Lower lobe of right lung (tissue), 2 donors: ENCODE results near the gene MPP3. TPM values are rescaled to one million over a fixed set of nuclear protein-coding genes. Genes with fewer than 3 reads are reported as not detected.
A peak's percentile ranks its signal among the peaks of the same experiment; 100 is the strongest.

ENCODE experiments used
- ATAC-seq, 2 donors: fragments of 200-7000 bp; cut with Tn5 transposase; one replicate each; pipeline ENCODE4 v1.9.1; 2020 to 2022; ENCODE audit warnings: mild to moderate bottlenecking in 2 of 2, moderate library complexity in 2 of 2
- DNase-seq: peaks from one replicate; pipeline ENCODE4 v3.0.0-alpha.2; 2020
- H3K27ac ChIP-seq: fragments of 200-600 bp; one replicate; pipeline ENCODE4 v1.8.0; 2022
- H3K27me3 ChIP-seq: fragments of 200-600 bp; one replicate; pipeline ENCODE4 v1.8.0; 2022; ENCODE audit warnings: low read depth
- H3K36me3 ChIP-seq: fragments of 200-600 bp; one replicate; pipeline ENCODE4 v1.8.0; 2022; ENCODE audit warnings: mild to moderate bottlenecking
- H3K4me1 ChIP-seq: fragments of 200-600 bp; one replicate; pipeline ENCODE4 v1.8.0; 2022
- H3K4me3 ChIP-seq: fragments of 200-600 bp; one replicate; pipeline ENCODE4 v1.8.0; 2022; ENCODE audit warnings: mild to moderate bottlenecking
- H3K9me3 ChIP-seq: fragments of 200-600 bp; one replicate; pipeline ENCODE4 v1.8.0; 2022
- intact Hi-C: fragments of 100-400 bp; cut with DNase I; formaldehyde crosslinking; loops from one replicate; pipeline ENCODE4 v1.11.0; 2022
- total RNA-seq: library from RNA; stranded (reverse); fragmentation: NEBNext Ultra II Directional; extraction: Animal tissue kit (Norgen Biotek cat#: 25700); gene quantifications from one replicate; pipeline ENCODE4 v1.2.1, GENCODE V29; 2021
- TF ChIP-seq, protein P1 (sequence below): fragments of 200-600 bp; IDR thresholded peaks from one replicate; pipeline ENCODE4 v1.8.0; 2022; ENCODE audit warnings: antibody characterized with exemption, mild to moderate bottlenecking
- donor health status: DM: no; HTN: yes; CAD: no; lungs with severe emphysema.

The MPP3 gene
- total RNA-seq, 1 donor from 2014 or later: 19.2 TPM

DNA sequence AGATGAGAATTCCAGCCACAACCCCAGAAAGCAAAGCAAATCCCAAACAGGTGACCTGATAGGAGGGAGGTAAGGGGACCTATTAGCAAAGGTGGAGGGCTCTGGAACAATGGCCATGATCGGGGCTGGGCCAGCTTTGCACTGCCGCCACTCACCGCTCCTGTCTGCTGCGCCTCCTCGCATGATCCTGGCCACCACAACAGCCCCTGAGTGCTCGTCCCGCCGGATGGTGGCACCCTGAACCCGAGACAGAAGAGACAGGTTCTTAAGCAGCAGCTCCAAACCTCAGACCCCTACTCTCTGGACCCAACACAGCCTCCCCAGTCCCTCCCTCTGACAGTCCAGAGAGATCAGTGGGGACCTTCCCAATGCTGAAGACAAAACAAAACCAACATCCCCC, 5.3 kb downstream of the MPP3 start:
- Histone ChIP-seq H3K36me3 (peaks cover 40% of the 10 kb centered on the region), H3K4me3 (no peak overlapping the region), H3K4me1 (peaks cover 43% of the 10 kb centered on the region), H3K9me3 (no peaks in the 10 kb centered on the region), H3K27me3 (no peaks in the 10 kb centered on the region), H3K27ac (no peak overlapping the region)
- DNase-seq: no peak
- intact Hi-C loops: no loop called here
- ATAC-seq: no peak
- TF ChIP-seq, protein P1, sequence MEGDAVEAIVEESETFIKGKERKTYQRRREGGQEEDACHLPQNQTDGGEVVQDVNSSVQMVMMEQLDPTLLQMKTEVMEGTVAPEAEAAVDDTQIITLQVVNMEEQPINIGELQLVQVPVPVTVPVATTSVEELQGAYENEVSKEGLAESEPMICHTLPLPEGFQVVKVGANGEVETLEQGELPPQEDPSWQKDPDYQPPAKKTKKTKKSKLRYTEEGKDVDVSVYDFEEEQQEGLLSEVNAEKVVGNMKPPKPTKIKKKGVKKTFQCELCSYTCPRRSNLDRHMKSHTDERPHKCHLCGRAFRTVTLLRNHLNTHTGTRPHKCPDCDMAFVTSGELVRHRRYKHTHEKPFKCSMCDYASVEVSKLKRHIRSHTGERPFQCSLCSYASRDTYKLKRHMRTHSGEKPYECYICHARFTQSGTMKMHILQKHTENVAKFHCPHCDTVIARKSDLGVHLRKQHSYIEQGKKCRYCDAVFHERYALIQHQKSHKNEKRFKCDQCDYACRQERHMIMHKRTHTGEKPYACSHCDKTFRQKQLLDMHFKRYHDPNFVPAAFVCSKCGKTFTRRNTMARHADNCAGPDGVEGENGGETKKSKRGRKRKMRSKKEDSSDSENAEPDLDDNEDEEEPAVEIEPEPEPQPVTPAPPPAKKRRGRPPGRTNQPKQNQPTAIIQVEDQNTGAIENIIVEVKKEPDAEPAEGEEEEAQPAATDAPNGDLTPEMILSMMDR: no peak

- DNase-seq: no peak
- Histone ChIP-seq H3K27ac (no peak overlapping the region), H3K4me3 (no peak overlapping the region), H3K27me3 (no peaks in the 10 kb centered on the region), H3K4me1 (peaks cover 37% of the 10 kb centered on the region), H3K36me3 (peaks cover 40% of the 10 kb centered on the region), H3K9me3 (no peaks in the 10 kb centered on the region)
- no peak for ATAC-seq
- TF ChIP-seq, protein P1: no peak
- intact Hi-C loops: no loop called here
Observed at GRCh38 chr17:43826206-43826605, 6.7 kb downstream of the MPP3 start.

GRCh38 chr17:43825567-43825966, 7.4 kb downstream of the MPP3 start:
- peaks cover 31% of the 10 kb centered on the region for H3K4me1 ChIP-seq
- DNase-seq (no peak), ATAC-seq (no peak)
- peaks cover 40% of the 10 kb centered on the region for H3K36me3 ChIP-seq
- intact Hi-C loops: no loop called here
- TF ChIP-seq, protein P1: no peak
- no peak overlapping the region for H3K27ac ChIP-seq
- H3K9me3 ChIP-seq: no peaks in the 10 kb centered on the region
- H3K4me3 ChIP-seq: no peak overlapping the region
- H3K27me3 ChIP-seq: no peaks in the 10 kb centered on the region

DNA sequence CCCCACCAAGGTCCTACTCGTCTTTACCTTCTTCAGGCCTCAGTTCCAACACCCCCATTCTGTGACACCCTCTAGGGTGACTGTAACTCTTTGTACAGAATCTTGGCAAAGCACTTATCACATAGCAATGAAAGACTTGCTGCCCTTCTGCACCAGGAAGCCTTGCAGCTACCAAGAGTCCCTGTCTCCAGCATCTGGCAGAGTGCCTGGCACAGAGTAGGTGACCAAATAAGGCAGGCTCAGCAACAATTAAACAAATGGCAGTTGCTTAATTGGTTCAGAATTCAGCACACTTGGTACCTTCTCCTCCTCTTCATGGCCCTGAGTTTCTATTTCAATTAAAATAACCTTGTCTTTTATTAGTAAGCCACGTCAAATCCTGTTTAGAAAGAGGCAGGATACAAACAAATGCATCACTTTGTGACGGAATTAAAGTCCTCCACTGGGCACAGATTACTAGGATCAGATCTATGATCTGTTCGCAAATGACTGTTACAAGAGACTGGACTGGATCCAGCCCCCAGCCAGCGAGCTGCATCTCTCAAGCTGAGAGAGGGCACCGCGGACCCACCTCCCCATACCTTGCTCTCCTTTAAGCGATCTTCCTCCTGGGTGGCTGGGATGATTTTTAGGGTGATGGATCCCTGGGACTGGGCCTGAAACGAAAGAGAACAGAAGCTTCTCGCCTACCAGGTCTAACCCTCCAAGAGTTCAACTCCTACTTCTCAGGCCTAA, 9.4 kb downstream of the MPP3 start:
- no peak overlapping the region for H3K4me3 ChIP-seq
- peaks cover 26% of the 10 kb centered on the region for H3K4me1 ChIP-seq
- ATAC-seq (peak; percentile 65 to 82), DNase-seq (peak; percentile 79)
- no peaks in the 10 kb centered on the region for H3K9me3 ChIP-seq
- intact Hi-C loops: no loop called here
- TF ChIP-seq, protein P1: no peak
- peaks cover 30% of the 10 kb centered on the region for H3K36me3 ChIP-seq
- no peaks in the 10 kb centered on the region for H3K27me3 ChIP-seq
- H3K27ac ChIP-seq: peak overlapping the region; percentile 38

DNA sequence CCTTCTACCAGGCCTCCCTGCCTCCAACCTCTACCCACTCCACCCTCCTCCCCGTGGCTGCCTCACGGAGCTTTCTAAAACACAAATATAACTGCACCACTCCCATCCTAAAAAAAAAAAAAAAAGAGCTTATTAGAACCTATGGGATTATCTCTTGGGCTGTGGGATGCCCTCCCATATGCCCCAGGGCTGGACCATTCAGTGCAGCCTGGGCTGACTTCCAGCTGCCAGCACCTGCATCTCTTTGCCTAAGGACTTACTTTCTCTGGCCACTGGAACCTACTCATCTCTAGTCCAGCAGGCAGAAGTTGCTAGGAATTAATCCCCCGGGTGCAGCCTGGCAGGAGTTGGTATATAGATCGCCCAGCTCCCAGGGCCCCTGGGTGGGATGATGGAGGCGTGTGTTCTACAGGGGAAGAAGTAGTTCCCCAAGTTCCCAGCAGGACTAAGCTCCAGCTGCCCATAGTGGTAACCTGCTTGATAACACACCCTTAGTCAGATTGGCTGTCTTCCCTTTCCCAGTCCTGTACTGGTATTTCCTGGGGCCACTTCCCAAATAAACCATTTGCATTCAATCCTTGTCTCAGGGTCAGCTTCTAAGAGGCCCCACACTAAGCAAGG, 10.3 kb downstream of the MPP3 start:
- peak overlapping the region; percentile 38 for H3K27ac ChIP-seq
- H3K36me3 ChIP-seq: peaks cover 24% of the 10 kb centered on the region
- intact Hi-C loops: no loop called here
- ATAC-seq (peak in 1 of 2 donors; percentile 19), DNase-seq (no peak)
- no peaks in the 10 kb centered on the region for H3K9me3 ChIP-seq
- TF ChIP-seq, protein P1: no peak
- H3K27me3 ChIP-seq: no peaks in the 10 kb centered on the region
- peaks cover 21% of the 10 kb centered on the region for H3K4me1 ChIP-seq
- no peak overlapping the region for H3K4me3 ChIP-seq
